DOHH2 (cell line): Measurements from ENCODE around the gene ELFN1.

Source experiments
- H3F3A ChIP-seq: fragments of 200-600 bp; sonication (generic), shearing (Covaris generic); 2 replicates; pipeline ENCODE4 v1.6.0; 2016; ENCODE audit warnings: antibody characterized with exemption, mild to moderate bottlenecking; ENCODE audit not compliant: control insufficient read depth, insufficient read depth
- H3K27ac ChIP-seq: fragments of 200-600 bp; sonication (generic); 2 replicates; pipeline ENCODE4 v1.5.1; 2014; ENCODE audit warnings: low read depth, mild to moderate bottlenecking, low read length, moderate library complexity
- H3K27me3 ChIP-seq: fragments of 200-600 bp; sonication (generic); 2 replicates; pipeline ENCODE4 v1.6.1; 2014; ENCODE audit warnings: mild to moderate bottlenecking, low read length, mixed read lengths; ENCODE audit not compliant: control insufficient read depth
- H3K36me3 ChIP-seq: fragments of 200-600 bp; sonication (generic); 2 replicates; pipeline ENCODE4 v1.6.1; 2014; ENCODE audit warnings: mild to moderate bottlenecking, low read length, moderate library complexity, mixed read lengths; ENCODE audit not compliant: control insufficient read depth
- H3K4me1 ChIP-seq: fragments of 200-600 bp; sonication (generic); 2 replicates; pipeline ENCODE4 v1.6.1; 2014; ENCODE audit warnings: mild to moderate bottlenecking, low read length, mixed read lengths; ENCODE audit not compliant: control insufficient read depth
- H3K4me2 ChIP-seq: fragments of 200-600 bp; sonication (generic); 2 replicates; pipeline ENCODE4 v1.6.0; 2014; ENCODE audit warnings: mild to moderate bottlenecking, low read length, moderate library complexity
- H3K4me3 ChIP-seq: fragments of 200-600 bp; sonication (generic); 2 replicates; pipeline ENCODE4 v1.5.1; 2014; ENCODE audit warnings: mild to moderate bottlenecking, low read length, mixed read lengths
- H3K79me2 ChIP-seq: fragments of 200-600 bp; sonication (generic); 2 replicates; pipeline ENCODE4 v1.6.1; 2014; ENCODE audit warnings: mild to moderate bottlenecking, low read length, mixed read lengths; ENCODE audit not compliant: control insufficient read depth
- H3K9me2 ChIP-seq: fragments of 200-600 bp; sonication (generic); replicated peaks from 2 replicates; pipeline ENCODE4 v1.6.1; 2014; ENCODE audit warnings: mild to moderate bottlenecking, low read length, mixed read lengths; ENCODE audit not compliant: control insufficient read depth
- H3K9me3 ChIP-seq: fragments of 200-600 bp; sonication (generic); 2 replicates; pipeline ENCODE4 v1.6.1; 2014; ENCODE audit warnings: antibody characterized with exemption, low read length, mixed read lengths; ENCODE audit not compliant: control insufficient read depth, insufficient read depth
- H4K20me1 ChIP-seq: fragments of 200-600 bp; sonication (generic); 2 replicates; pipeline ENCODE4 v1.6.0; 2014; ENCODE audit warnings: low read depth, mild to moderate bottlenecking, antibody characterized with exemption, low read length, moderate library complexity; ENCODE audit not compliant: control insufficient read depth, insufficient read depth
- CTCF ChIP-seq: fragments of 200-600 bp; sonication (generic); IDR thresholded peaks from one replicate; pipeline ENCODE4 v1.5.1; 2014; ENCODE audit warnings: antibody characterized with exemption, mild to moderate bottlenecking, low read depth, low read length; ENCODE audit not compliant: poor library complexity, severe bottlenecking
- EZH2phosphoT487 ChIP-seq: fragments of 200-600 bp; sonication (generic); IDR thresholded peaks from 2 replicates; pipeline ENCODE4 v1.6.1; 2017; ENCODE audit warnings: borderline replicate concordance, mild to moderate bottlenecking, antibody characterized with exemption, low read length, moderate library complexity, mixed read lengths

Gene ELFN1

GRCh38 chr7:1752111-1752510 is 82.0 kb downstream of the ELFN1 start:
- Histone ChIP-seq H3K4me2 (peak overlapping the region; percentile 95), H3K79me2 (no peaks in the 10 kb centered on the region), H3K4me3 (peak overlapping the region; percentile 72), H3K9me2 (no peaks in the 10 kb centered on the region), H3K36me3 (no peaks in the 10 kb centered on the region), H4K20me1 (peaks cover 4% of the 10 kb centered on the region; the same call in 1 of the 2 replicates), H3K9me3 (peaks cover 4% of the 10 kb centered on the region; the same call in 1 of the 2 replicates), H3K27me3 (peaks cover 60% of the 10 kb centered on the region), H3F3A (peaks cover 17% of the 10 kb centered on the region), H3K27ac (no peak overlapping the region), H3K4me1 (peaks cover 51% of the 10 kb centered on the region)
- TF ChIP-seq CTCF, result no peak
- no peak for TF ChIP-seq EZH2phosphoT487

- H3K9me3 ChIP-seq, result peaks cover 4% of the 10 kb centered on the region; the same call in 1 of the 2 replicates
- H3F3A ChIP-seq, result peaks cover 17% of the 10 kb centered on the region
- no peaks in the 10 kb centered on the region for H3K79me2 ChIP-seq
- H3K27me3 ChIP-seq, result peaks cover 68% of the 10 kb centered on the region
- H3K4me3 ChIP-seq, result peak overlapping the region; percentile 72
- TF ChIP-seq EZH2phosphoT487 (no peak), CTCF (no peak)
- H3K4me1 ChIP-seq, result peaks cover 52% of the 10 kb centered on the region
- H3K36me3 ChIP-seq, result no peaks in the 10 kb centered on the region
- peak overlapping the region; percentile 57 for H3K27ac ChIP-seq
- H4K20me1 ChIP-seq, result peaks cover 4% of the 10 kb centered on the region; the same call in 1 of the 2 replicates
- peak overlapping the region; percentile 95 for H3K4me2 ChIP-seq
- H3K9me2 ChIP-seq, result no peaks in the 10 kb centered on the region
Measured at GRCh38 chr7:1752771-1753563, 82.9 kb downstream of the ELFN1 start.

DNA sequence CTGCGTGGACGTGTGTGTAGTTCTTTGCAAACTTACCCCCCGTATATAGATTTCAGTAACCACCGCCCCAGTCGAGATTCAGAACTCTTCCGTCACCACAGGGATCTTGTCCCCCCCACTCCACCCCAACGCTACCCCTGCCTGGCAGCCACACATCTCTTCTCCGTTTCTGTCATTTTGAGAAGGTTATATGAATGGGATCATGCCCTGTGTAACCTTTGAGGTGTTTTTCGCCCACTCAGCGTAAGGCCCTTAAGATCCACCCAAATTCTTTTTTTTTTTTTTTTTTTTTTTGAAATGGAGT is 83.4 kb downstream of the ELFN1 start:
- no peaks in the 10 kb centered on the region for H3K36me3 ChIP-seq
- H3K4me3 ChIP-seq, result peak overlapping the region; percentile 72
- no peaks in the 10 kb centered on the region for H3K79me2 ChIP-seq
- TF ChIP-seq CTCF, result no peak
- no peak for TF ChIP-seq EZH2phosphoT487
- H3K4me1 ChIP-seq, result peaks cover 52% of the 10 kb centered on the region
- H4K20me1 ChIP-seq, result peaks cover 4% of the 10 kb centered on the region; the same call in 1 of the 2 replicates
- H3K9me3 ChIP-seq, result peaks cover 4% of the 10 kb centered on the region; the same call in 1 of the 2 replicates
- H3K27me3 ChIP-seq, result peaks cover 71% of the 10 kb centered on the region
- peak overlapping the region; percentile 57 for H3K27ac ChIP-seq
- H3K9me2 ChIP-seq, result no peaks in the 10 kb centered on the region
- H3F3A ChIP-seq, result peaks cover 17% of the 10 kb centered on the region
- H3K4me2 ChIP-seq, result peak overlapping the region; percentile 95
